Body of pancreas (tissue), 4 donors: ENCODE measurements around the gene PITPNC1. TPM values are rescaled to one million over a fixed set of nuclear protein-coding genes. Genes with fewer than 3 reads are reported as not detected.

Experiments used
- ATAC-seq: fragments of 150-250 bp; one replicate; pipeline ENCODE4 v1.9.1; 2016
- DNase-seq, 4 donors: peaks; one replicate each; pipeline ENCODE4 v3.0.0-alpha.2; 2019
- H3K27ac ChIP-seq, 4 donors: fragments of 200-600 bp; sonication (generic); 1 replicate in 3 of 4; 2 replicates in 1 of 4; pipeline versions ENCODE4 v1.5.1 to v1.6.1; 2016 to 2019; ENCODE audit warnings: mild to moderate bottlenecking in 1 of 4, mixed read lengths in 1 of 4, moderate library complexity in 1 of 4
- H3K27me3 ChIP-seq, 2 donors: fragments of 200-600 bp; sonication (generic); one replicate each; pipeline ENCODE4 v1.6.0; 2016; ENCODE audit warnings: mild to moderate bottlenecking in 1 of 2
- H3K36me3 ChIP-seq, 2 donors: fragments of 200-600 bp; sonication (generic); replicated peaks in 1 of 2; 2 replicates each; pipeline ENCODE4 v1.5.1; 2016; ENCODE audit warnings: low read depth in 2 of 2; ENCODE audit not compliant: insufficient read depth in 1 of 2
- H3K4me1 ChIP-seq: fragments of 200-600 bp; sonication (generic); one replicate; pipeline ENCODE4 v1.6.0; 2016
- H3K4me3 ChIP-seq, 2 donors: fragments of 200-600 bp; sonication (generic); 1 replicate in 1 of 2; 2 replicates in 1 of 2; pipeline ENCODE4 v1.5.1; 2016 to 2019
- H3K9me3 ChIP-seq, 3 donors: fragments of 200-600 bp; sonication (generic); 1 replicate in 2 of 3; 2 replicates in 1 of 3; pipeline ENCODE4 v1.5.1; 2016
- CTCF ChIP-seq, 7 experiments: fragments of 450-650 bp in 4 of 7; fragments of 200-600 bp in 3 of 7; sonication (generic) in 3 of 7; IDR thresholded peaks; one replicate each; pipeline ENCODE4 v1.5.1; 2016 to 2019; ENCODE audit warnings: antibody characterized with exemption in 7 of 7
- POLR2A ChIP-seq, 3 donors: fragments of 450-650 bp; IDR thresholded peaks; one replicate each; pipeline ENCODE4 v1.6.1; 2016; ENCODE audit warnings: antibody characterized with exemption in 3 of 3, mild to moderate bottlenecking in 2 of 3
- WGBS, 2 donors: methylation state at CpG; one replicate each; pipeline ENCODE4 v1.1.5; 2017; 5-methylcytosine and 5-hydroxymethylcytosine counted together
- intact Hi-C: fragments of 100-400 bp; cut with DNase I; formaldehyde crosslinking; loops from one replicate; pipeline ENCODE4 v1.15.1; 2023
- total RNA-seq, 2 donors: library from RNA; depleted of rRNA; stranded (reverse); fragments of >200 nt; gene quantifications; one replicate each; pipeline ENCODE4 v1.1.0, GENCODE V29; 2016

PITPNC1 gene
- total RNA-seq, 2 donors from 2014 or later: 11.9 to 17.5 TPM

DNA sequence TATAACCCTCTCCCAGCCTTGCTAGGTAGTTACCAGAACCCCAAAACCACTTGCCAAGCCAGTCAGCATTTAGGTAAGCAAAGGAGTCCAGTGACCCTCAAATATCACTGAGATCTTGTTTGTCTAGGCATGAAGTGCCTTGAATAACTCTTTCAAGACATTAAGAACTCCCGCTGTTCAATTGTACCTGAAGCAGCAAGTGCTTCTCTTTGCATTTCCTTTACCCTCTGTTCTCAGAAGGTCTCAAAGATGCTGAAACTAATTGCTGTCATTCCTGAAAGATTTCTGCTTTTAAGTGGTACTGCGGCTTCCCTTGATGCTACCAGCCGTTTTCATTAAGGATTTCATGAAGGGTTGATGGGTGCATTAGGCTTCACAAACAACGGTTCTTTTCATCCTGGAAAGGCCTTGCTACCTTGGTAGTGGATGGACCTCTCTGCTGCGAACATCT lies 142.7 kb downstream of the PITPNC1 start:
- Histone ChIP-seq H3K4me1 (peaks cover 39% of the 10 kb centered on the region), H3K27me3 (no peaks in the 10 kb centered on the region), H3K36me3 (no peaks in the 10 kb centered on the region), H3K4me3 (no peak overlapping the region), H3K9me3 (no peaks in the 10 kb centered on the region), H3K27ac (peak overlapping the region in 1 of 4 donors; percentile 16)
- DNase-seq (no peak), ATAC-seq (no peak)
- intact Hi-C loops: no loop called here
- WGBS, 2 donors: 90 to 95% methylated on average over 4 to 5 of the region's 5 CpGs
- TF ChIP-seq CTCF (IDR thresholded peaks at IDR 0.05) (no peak), POLR2A (IDR thresholded peaks at IDR 0.05) (no peak)

- H3K9me3 ChIP-seq: no peaks in the 10 kb centered on the region
- WGBS, 2 donors: 39 to 69% methylated on average over 13 of the region's 13 CpGs
- no peaks in the 10 kb centered on the region for H3K27me3 ChIP-seq
- ATAC-seq (no peak), DNase-seq (peak in 2 of 4 donors; percentile 31 to 51)
- TF ChIP-seq CTCF (IDR thresholded peaks at IDR 0.05) (no peak), POLR2A (IDR thresholded peaks at IDR 0.05) (no peak)
- H3K4me1 ChIP-seq: peaks cover 38% of the 10 kb centered on the region
- peak overlapping the region in 3 of 4 donors; percentile 16 to 39 (median 22) for H3K27ac ChIP-seq
- no peak overlapping the region for H3K4me3 ChIP-seq
- intact Hi-C loops: no loop called here
- no peaks in the 10 kb centered on the region for H3K36me3 ChIP-seq
Observed at GRCh38 chr17:67520252-67520906, 143.3 kb downstream of the PITPNC1 start.

GRCh38 chr17:67520916-67521774 lies 144.1 kb downstream of the PITPNC1 start:
- Histone ChIP-seq H3K27ac (peak overlapping the region in 1 of 4 donors; percentile 22), H3K36me3 (no peaks in the 10 kb centered on the region), H3K27me3 (no peaks in the 10 kb centered on the region), H3K9me3 (no peaks in the 10 kb centered on the region), H3K4me1 (peaks cover 37% of the 10 kb centered on the region), H3K4me3 (no peak overlapping the region)
- DNase-seq (no peak), ATAC-seq (no peak)
- TF ChIP-seq CTCF (IDR thresholded peaks at IDR 0.05): no peak
- WGBS, 2 donors: 60 to 68% methylated on average over 10 of the region's 10 CpGs
- intact Hi-C loops: no loop called here

- no peak for TF ChIP-seq POLR2A (IDR thresholded peaks at IDR 0.05)
- no peak for TF ChIP-seq CTCF (IDR thresholded peaks at IDR 0.05)
- H3K4me3 ChIP-seq: no peak overlapping the region
- peak overlapping the region in 1 of 4 donors; percentile 12 for H3K27ac ChIP-seq
- no peak for DNase-seq
- H3K27me3 ChIP-seq: no peaks in the 10 kb centered on the region
- WGBS, 2 donors: 87 to 94% methylated on average over 7 to 9 of the region's 9 CpGs
- no peak for ATAC-seq
- intact Hi-C loops: no loop called here
- no peaks in the 10 kb centered on the region for H3K36me3 ChIP-seq
- H3K4me1 ChIP-seq: peaks cover 40% of the 10 kb centered on the region
- H3K9me3 ChIP-seq: no peaks in the 10 kb centered on the region
Observed at GRCh38 chr17:67521775-67522069, 144.6 kb downstream of the PITPNC1 start.
